ENCODE measurements around the gene TTC39A.

DNA sequence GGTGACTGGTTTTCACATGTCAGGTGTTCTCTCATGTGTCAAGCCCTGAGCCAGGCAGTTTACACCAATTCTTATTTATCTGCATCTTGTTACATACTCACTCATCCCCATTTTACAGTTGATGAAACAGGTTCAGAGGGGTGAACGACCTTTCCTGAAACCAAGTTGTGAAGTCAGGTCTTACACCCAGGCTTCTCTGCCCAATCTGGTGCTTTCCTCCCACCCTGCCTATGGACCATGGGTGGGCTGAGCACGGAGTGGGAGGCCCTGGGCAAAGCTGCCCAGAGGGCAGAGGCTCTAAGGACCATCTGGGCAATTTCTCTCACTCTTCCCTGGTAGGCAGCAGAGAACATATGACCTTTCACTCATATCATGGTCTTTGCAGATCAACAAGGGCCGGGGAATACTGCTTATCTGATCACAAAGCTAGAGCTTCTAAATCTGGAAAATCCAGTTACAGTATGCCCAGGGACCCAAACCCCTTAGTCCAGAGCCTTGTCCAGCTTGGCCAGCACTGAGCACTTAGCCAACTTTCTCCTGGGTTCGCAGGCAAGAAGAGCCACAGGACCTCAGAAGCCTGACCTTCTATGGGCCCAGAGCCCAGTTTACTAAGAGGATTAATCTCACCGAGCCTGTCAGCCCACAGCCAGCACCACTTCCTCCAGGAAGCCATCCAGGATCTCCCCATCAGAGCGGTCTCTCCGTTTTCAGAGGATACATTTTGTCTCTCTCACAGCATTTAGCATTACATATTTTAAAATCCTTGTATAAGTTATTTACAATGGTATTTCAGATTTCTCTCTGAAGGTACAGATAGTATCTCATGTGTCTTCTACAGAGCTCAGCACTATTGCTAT is 16.0 kb upstream of the TTC39A start:
- no peak for TF ChIP-seq POLR2AphosphoS5 (IDR thresholded peaks at IDR 0.05; ENCODE audit: insufficient read depth in 1 of 2, low read depth in 1 of 2)
- TF ChIP-seq, protein P1, sequence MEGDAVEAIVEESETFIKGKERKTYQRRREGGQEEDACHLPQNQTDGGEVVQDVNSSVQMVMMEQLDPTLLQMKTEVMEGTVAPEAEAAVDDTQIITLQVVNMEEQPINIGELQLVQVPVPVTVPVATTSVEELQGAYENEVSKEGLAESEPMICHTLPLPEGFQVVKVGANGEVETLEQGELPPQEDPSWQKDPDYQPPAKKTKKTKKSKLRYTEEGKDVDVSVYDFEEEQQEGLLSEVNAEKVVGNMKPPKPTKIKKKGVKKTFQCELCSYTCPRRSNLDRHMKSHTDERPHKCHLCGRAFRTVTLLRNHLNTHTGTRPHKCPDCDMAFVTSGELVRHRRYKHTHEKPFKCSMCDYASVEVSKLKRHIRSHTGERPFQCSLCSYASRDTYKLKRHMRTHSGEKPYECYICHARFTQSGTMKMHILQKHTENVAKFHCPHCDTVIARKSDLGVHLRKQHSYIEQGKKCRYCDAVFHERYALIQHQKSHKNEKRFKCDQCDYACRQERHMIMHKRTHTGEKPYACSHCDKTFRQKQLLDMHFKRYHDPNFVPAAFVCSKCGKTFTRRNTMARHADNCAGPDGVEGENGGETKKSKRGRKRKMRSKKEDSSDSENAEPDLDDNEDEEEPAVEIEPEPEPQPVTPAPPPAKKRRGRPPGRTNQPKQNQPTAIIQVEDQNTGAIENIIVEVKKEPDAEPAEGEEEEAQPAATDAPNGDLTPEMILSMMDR (IDR thresholded peaks at IDR 0.05): no peak
- TF ChIP-seq POLR2A (IDR thresholded peaks at IDR 0.05): no peak

All from vagina (tissue), 2 donors.